ENCODE measurements around the gene PPL. TPM values are rescaled to one million over a fixed set of nuclear protein-coding genes. Genes with fewer than 3 reads are reported as not detected.
A peak's percentile ranks its signal among the peaks of the same experiment; 100 is the strongest.

Gene PPL
- total and polyA plus RNA-seq, 2 donors (not counting 3 experiments of a cell fraction or from before 2014, with no cell fraction given), result 0.07 to 0.20 TPM

- FAIRE-seq (no peak), DNase-seq (ENCODE audit: low read depth, low spot score) (no peak)
- peaks cover 0 to 2% of the 10 kb centered on the region in 2 experiments for H3K27me3 ChIP-seq (ENCODE audit: control insufficient read depth in 2 of 2, insufficient read depth in 2 of 2, low read length in 2 of 2)
- BruUV-seq (replicated peaks), result no TSS peak
- dilution Hi-C loops (cut with MboI; ENCODE audit: extremely low pct_ligation_motif_present, low sequenced_read_pairs) (no loop called here), intact Hi-C loops (cut with micrococcal nuclease) (loop anchor here (5.0 to 10.0 kb wide), 4 partner anchors 64 to 346 kb away; partner anchors contain the start of genes EEF2KMT, NAGPA and UBALD1)
- ChIA-PET CTCF (interaction anchor here (0.7 to 1.6 kb wide), 8 partner anchors 22 to 452 kb away, joined by 3 to 4 read pairs (median 3); partner anchors contain the start of gene PPL), POLR2A (interaction anchor here (0.5 kb wide), 1 partner anchor 102 kb away, joined by 9 read pairs; no protein-coding TSS in a partner anchor)
- H2AFZ ChIP-seq (ENCODE audit: low read depth, low read length), result no peak overlapping the region
- peak overlapping the region in 1 of 3 experiments; percentile 13 for H3K4me3 ChIP-seq (replicated peaks in 1 of 3; ENCODE audit: insufficient read depth in 1 of 3, low read depth in 1 of 3, low read length in 3 of 3)
- H3K9me3 ChIP-seq (replicated peaks; ENCODE audit: control insufficient read depth, insufficient read depth, low read length), result no peaks in the 10 kb centered on the region
- no peak overlapping the region for H3K27ac ChIP-seq (ENCODE audit: insufficient read depth, low read depth, low read length)
- no peaks in the 10 kb centered on the region for H3K36me3 ChIP-seq (ENCODE audit: control insufficient read depth in 2 of 2, extremely low read depth in 1 of 2, insufficient read depth in 2 of 2, low read length in 2 of 2)
- H4K20me1 ChIP-seq (replicated peaks; ENCODE audit: control insufficient read depth, extremely low read depth, insufficient read depth, low read length), result no peaks in the 10 kb centered on the region
- H3K4me1 ChIP-seq (ENCODE audit: control insufficient read depth, extremely low read depth, insufficient read depth, low read length), result peaks cover 5% of the 10 kb centered on the region
- H3K4me2 ChIP-seq (ENCODE audit: insufficient read depth, low read length), result no peak overlapping the region
- no peaks in the 10 kb centered on the region for H3K79me2 ChIP-seq (ENCODE audit: control insufficient read depth, insufficient read depth, low read length)
- no peak for TF ChIP-seq MAX (IDR thresholded peaks at IDR 0.05; ENCODE audit: insufficient read depth, insufficient read length)
- no peak for TF ChIP-seq FOS (IDR thresholded peaks at IDR 0.05; ENCODE audit: borderline replicate concordance, insufficient read depth, low read length)
- no peak for TF ChIP-seq MYC (IDR thresholded peaks at IDR 0.05; ENCODE audit: low read depth, low read length)
- no peak for TF ChIP-seq GATA2 (IDR thresholded peaks at IDR 0.05; ENCODE audit: insufficient read depth, insufficient read length, low read depth, low read length)
- no peak for TF ChIP-seq JUN (IDR thresholded peaks at IDR 0.05; ENCODE audit: borderline replicate concordance, insufficient read depth, insufficient read length, low read depth)
- no peak for TF ChIP-seq POLR2A (IDR thresholded peaks at IDR 0.05; ENCODE audit: low read depth, low read length)
- TF ChIP-seq CTCF (IDR thresholded peaks at IDR 0.05; ENCODE audit: extremely low read depth in 1 of 2, insufficient read depth in 1 of 2, low read depth in 1 of 2, low read length in 2 of 2), result no peak
- no peak for TF ChIP-seq POLR2AphosphoS5 (IDR thresholded peaks at IDR 0.05; ENCODE audit: insufficient read depth, low read depth, low read length)
- no peak for TF ChIP-seq EZH2 (IDR thresholded peaks at IDR 0.05; ENCODE audit: borderline replicate concordance, low read depth, low read length, severe bottlenecking)
- H3K9me1 ChIP-seq (replicated peaks; ENCODE audit: control insufficient read depth, extremely low read depth, insufficient read depth, low read length), result no peaks in the 10 kb centered on the region
- no peak overlapping the region for H3K9ac ChIP-seq (replicated peaks; ENCODE audit: extremely low read depth, insufficient read depth, low read length)
These were observed 21.8 kb upstream of the PPL start for GRCh38 chr16:4958510-4959438.
